Activated T-cell treated with anti-CD3 and anti-CD28 coated beads for 1 hour (primary cell): ENCODE measurements around the gene IDE.
"Not testable (repeated sequence)": the region's sequence is repeated elsewhere in the genome, so short reads cannot be mapped to it uniquely, and the experiment has no call there.

Experiments
- DNase-seq: peaks from one replicate; pipeline ENCODE4 v3.0.0-alpha.2; 2020; ENCODE audit warnings: low read depth

IDE gene

GRCh38 chr10:92419740-92420545 lies 153.9 kb downstream of the IDE start:
- DNase-seq, result no peak

- DNase-seq, result no peak
Measured at GRCh38 chr10:92418891-92419290, 155.0 kb downstream of the IDE start.

GRCh38 chr10:92418221-92418620 lies 155.7 kb downstream of the IDE start:
- no peak for DNase-seq

GRCh38 chr10:92413519-92413918 lies 160.4 kb downstream of the IDE start:
- no peak for DNase-seq

GRCh38 chr10:92413011-92413410 lies 160.9 kb downstream of the IDE start:
- DNase-seq, result no peak

GRCh38 chr10:92411406-92411805 lies 162.5 kb downstream of the IDE start:
- DNase-seq, result no peak

GRCh38 chr10:92410501-92410900 lies 163.4 kb downstream of the IDE start:
- DNase-seq, result no peak

GRCh38 chr10:92408017-92408361 lies 165.9 kb downstream of the IDE start:
- no peak for DNase-seq

GRCh38 chr10:92407305-92408016 lies 166.4 kb downstream of the IDE start:
- DNase-seq, result no peak

GRCh38 chr10:92405419-92405924 lies 168.4 kb downstream of the IDE start:
- DNase-seq, result no peak

GRCh38 chr10:92404612-92405418 lies 169.1 kb downstream of the IDE start:
- DNase-seq, result no peak

- DNase-seq, result not testable (repeated sequence)
Measured at GRCh38 chr10:92402234-92402633, 171.7 kb downstream of the IDE start.
